H1 (cell line): ENCODE results near the gene ELMO3. TPM values are rescaled to one million over a fixed set of nuclear protein-coding genes. Genes with fewer than 3 reads are reported as not detected.

Source experiments
- RFX5 ChIP-seq: IDR thresholded peaks from 2 replicates; pipeline ENCODE4 v1.6.1; 2011; ENCODE audit warnings: low read depth, low read length, improper control_type of control experiment, borderline replicate concordance
- RNF2 ChIP-seq: fragments of 200-900, 300-1000 bp; sonication (generic); IDR thresholded peaks from 2 replicates; pipeline ENCODE4 v1.7.1; 2016; ENCODE audit warnings: borderline replicate concordance, low read depth, mild to moderate bottlenecking, antibody characterized with exemption, low read length; ENCODE audit not compliant: poor library complexity, severe bottlenecking; ENCODE audit errors: missing control alignments
- SP2 ChIP-seq: IDR thresholded peaks from 2 replicates; pipeline ENCODE4 v1.6.1; 2012; ENCODE audit warnings: mild to moderate bottlenecking, low read length, inconsistent platforms
- TCF12 ChIP-seq: IDR thresholded peaks from 2 replicates; pipeline ENCODE4 v1.6.1; 2011; ENCODE audit warnings: low read depth, mild to moderate bottlenecking, low read length
- polyA plus RNA-seq, 7 experiments: library from polyadenylated mRNA; depleted of rRNA in 3 of 7; stranded (reverse) in 5 of 7; unstranded in 2 of 7; fragments of >200 nt in 5 of 7; fragments of 200-250 nt in 2 of 7; gene quantifications; 1 replicate in 5 of 7; 2 replicates in 1 of 7; 4 replicates in 1 of 7; pipeline versions ENCODE4 v1.2.1 to v1.2.3, GENCODE V29; 2011 to 2013; ENCODE audit warnings: missing spikeins in 2 of 7, mixed read lengths in 2 of 7
- total RNA-seq: library from RNA; stranded (reverse); fragmentation: NEBNext Ultra II Directional; extraction: Animal tissue kit (Norgen Biotek cat#: 25700); gene quantifications from 2 replicates; pipeline ENCODE4 v1.2.1, GENCODE V29; 2021
- TF ChIP-seq, protein P1 (sequence below): IDR thresholded peaks from 2 replicates; pipeline ENCODE4 v1.6.1; 2011; ENCODE audit warnings: low read length, improper control_type of control experiment

The ELMO3 gene
- total and polyA plus RNA-seq, 2 of the 8 experiments (the other 6 are each of a cell fraction or from before 2014, with no cell fraction given) = 9.6 to 10.9 TPM

DNA sequence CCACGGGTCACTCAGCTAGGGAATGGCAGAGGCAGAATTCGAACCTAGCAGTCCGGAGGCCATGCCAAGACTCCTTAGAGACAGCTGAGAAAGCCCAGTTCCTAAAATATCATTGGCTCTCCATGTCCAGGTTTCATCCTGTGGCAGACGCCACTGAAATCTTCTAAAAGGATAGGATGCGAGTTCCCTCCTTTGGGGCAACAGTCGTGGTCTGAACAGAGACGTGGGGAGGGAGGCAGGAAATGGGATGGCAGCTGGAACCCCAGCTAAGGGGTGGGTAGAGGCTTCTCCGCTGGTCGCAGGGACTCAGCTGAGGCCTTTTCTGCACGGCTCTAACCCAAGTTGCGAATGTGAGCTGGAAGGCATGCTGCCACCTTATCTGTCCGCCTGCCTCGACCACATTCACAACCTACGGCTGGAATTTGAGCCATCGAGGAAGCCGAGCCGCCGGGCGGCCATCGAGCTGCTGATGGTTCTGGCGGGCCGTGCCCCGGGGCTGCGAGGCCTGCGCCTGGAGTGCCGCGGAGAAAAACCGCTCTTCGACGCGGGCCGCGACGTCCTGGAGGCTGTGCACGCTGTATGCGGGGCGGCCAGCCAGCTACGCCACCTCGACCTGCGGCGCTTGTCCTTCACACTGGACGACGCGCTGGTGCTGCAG is 36.3 kb upstream of the ELMO3 start (continued):
- peak; percentile 89 for TF ChIP-seq RFX5
- no peak for TF ChIP-seq TCF12
- TF ChIP-seq, protein P1, sequence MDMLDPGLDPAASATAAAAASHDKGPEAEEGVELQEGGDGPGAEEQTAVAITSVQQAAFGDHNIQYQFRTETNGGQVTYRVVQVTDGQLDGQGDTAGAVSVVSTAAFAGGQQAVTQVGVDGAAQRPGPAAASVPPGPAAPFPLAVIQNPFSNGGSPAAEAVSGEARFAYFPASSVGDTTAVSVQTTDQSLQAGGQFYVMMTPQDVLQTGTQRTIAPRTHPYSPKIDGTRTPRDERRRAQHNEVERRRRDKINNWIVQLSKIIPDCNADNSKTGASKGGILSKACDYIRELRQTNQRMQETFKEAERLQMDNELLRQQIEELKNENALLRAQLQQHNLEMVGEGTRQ = no peak
- peak; percentile 20 for TF ChIP-seq RNF2
- no peak for TF ChIP-seq SP2
